GM19468 (cell line): Measurements from ENCODE around the gene TTLL11.

Experiments used
- ATAC-seq: cut with Tn5 transposase; IDR thresholded peaks from one replicate; pipeline ENCODE4 v1.9.1; 2021; ENCODE audit warnings: mild to moderate bottlenecking, moderate library complexity, moderate number of reproducible peaks; ENCODE audit not compliant: unreplicated experiment; ENCODE audit errors: extremely low read depth

The TTLL11 gene

GRCh38 chr9:121949766-121950165, 143.3 kb downstream of the TTLL11 start:
- ATAC-seq, result no peak

- no peak for ATAC-seq
These were observed 143.7 kb downstream of the TTLL11 start for GRCh38 chr9:121949364-121949763.

- no peak for ATAC-seq
These were observed 145.3 kb downstream of the TTLL11 start for GRCh38 chr9:121947775-121948174.

GRCh38 chr9:121946465-121946864, 146.6 kb downstream of the TTLL11 start:
- no peak for ATAC-seq

- ATAC-seq, result no peak
These were observed 147.3 kb downstream of the TTLL11 start for GRCh38 chr9:121945849-121946248.

GRCh38 chr9:121945281-121945680, 147.8 kb downstream of the TTLL11 start:
- ATAC-seq, result no peak

- ATAC-seq, result no peak
These were observed 148.4 kb downstream of the TTLL11 start for GRCh38 chr9:121944711-121945191.

GRCh38 chr9:121943463-121943862, 149.6 kb downstream of the TTLL11 start:
- ATAC-seq, result no peak

GRCh38 chr9:121942866-121943382, 150.2 kb downstream of the TTLL11 start:
- no peak for ATAC-seq

GRCh38 chr9:121942313-121942712, 150.8 kb downstream of the TTLL11 start:
- ATAC-seq, result no peak

- no peak for ATAC-seq
These were observed 153.5 kb downstream of the TTLL11 start for GRCh38 chr9:121939643-121940042.

GRCh38 chr9:121938621-121939020, 154.5 kb downstream of the TTLL11 start:
- no peak for ATAC-seq

GRCh38 chr9:121937240-121937639, 155.9 kb downstream of the TTLL11 start:
- ATAC-seq, result no peak

- ATAC-seq, result no peak
These were observed 157.4 kb downstream of the TTLL11 start for GRCh38 chr9:121935739-121936138.

- ATAC-seq, result no peak
These were observed 162.2 kb downstream of the TTLL11 start for GRCh38 chr9:121930956-121931355.

GRCh38 chr9:121929893-121930875, 162.9 kb downstream of the TTLL11 start:
- no peak for ATAC-seq

GRCh38 chr9:121927636-121928035, 165.5 kb downstream of the TTLL11 start:
- ATAC-seq, result no peak

GRCh38 chr9:121927081-121927480, 166.0 kb downstream of the TTLL11 start:
- ATAC-seq, result no peak

- no peak for ATAC-seq
These were observed 166.7 kb downstream of the TTLL11 start for GRCh38 chr9:121926351-121926801.

GRCh38 chr9:121925935-121926334, 167.2 kb downstream of the TTLL11 start:
- no peak for ATAC-seq

- ATAC-seq, result no peak
These were observed 168.4 kb downstream of the TTLL11 start for GRCh38 chr9:121924700-121925099.
